A673 (cell line): ENCODE results near the gene CCDC77. TPM values are rescaled to one million over a fixed set of nuclear protein-coding genes. Genes with fewer than 3 reads are reported as not detected.
A peak's percentile ranks its signal among the peaks of the same experiment; 100 is the strongest.

Experiments used
- BruUV-seq: library from RNA; stranded (reverse); fragments of 400-500 nt; replicated peaks from 2 replicates; lab custom pipeline; 2021; lab: Mats Ljungman, UMichigan
- CTCF ChIA-PET: fragments of 300-600 bp; sonication (Branson Sonifier 250); formaldehyde crosslinking; loops from one replicate; lab custom pipeline; 2022; ENCODE audit warnings: antibody characterized with exemption; lab: Charles Lee
- POLR2A ChIA-PET: fragments of 300-600 bp; sonication (Branson Sonifier 250); formaldehyde crosslinking; loops from one replicate; lab custom pipeline; 2022; ENCODE audit warnings: antibody characterized with exemption; ENCODE audit not compliant: low non-redundant PET; lab: Charles Lee
- DNase-seq: peaks from one replicate; pipeline ENCODE4 v3.0.0-alpha.2; 2015; ENCODE audit warnings: low spot score
- H3K27ac ChIP-seq: fragments of 200-600 bp; sonication (generic); 2 replicates; pipeline ENCODE4 v1.5.1; 2016; ENCODE audit warnings: mixed run types, low read depth, mild to moderate bottlenecking, mixed read lengths, antibody characterized with exemption, low read length; ENCODE audit not compliant: poor library complexity, severe bottlenecking
- H3K27me3 ChIP-seq: fragments of 200-600 bp; sonication (generic); replicated peaks from 2 replicates; pipeline ENCODE4 v1.6.1; 2017; ENCODE audit warnings: mixed run types, low read depth, mild to moderate bottlenecking, mixed read lengths, antibody characterized with exemption, low read length; ENCODE audit not compliant: insufficient read depth, poor library complexity
- H3K36me3 ChIP-seq: fragments of 200-600 bp; sonication (generic); 2 replicates; pipeline ENCODE4 v1.6.1; 2016; ENCODE audit warnings: mixed run types, mild to moderate bottlenecking, mixed read lengths, antibody characterized with exemption, low read length; ENCODE audit not compliant: insufficient read depth, poor library complexity, severe bottlenecking
- H3K4me1 ChIP-seq: fragments of 200-600 bp; sonication (generic); 2 replicates; pipeline ENCODE4 v1.6.1; 2017; ENCODE audit warnings: mixed run types, mild to moderate bottlenecking, mixed read lengths, antibody characterized with exemption, low read length; ENCODE audit not compliant: insufficient read depth, poor library complexity, severe bottlenecking
- H3K4me3 ChIP-seq: fragments of 200-600 bp; sonication (generic); 2 replicates; pipeline ENCODE4 v1.5.1; 2016; ENCODE audit warnings: low read depth, mixed run types, mild to moderate bottlenecking, mixed read lengths, low read length; ENCODE audit not compliant: poor library complexity, severe bottlenecking
- H3K9me3 ChIP-seq: fragments of 200-600 bp; sonication (generic); 2 replicates; pipeline ENCODE4 v1.6.1; 2016; ENCODE audit warnings: mixed run types, low read depth, mild to moderate bottlenecking, mixed read lengths, antibody characterized with exemption, low read length; ENCODE audit not compliant: poor library complexity, severe bottlenecking
- EZH2 ChIP-seq: fragments of 200-600 bp; sonication (generic); IDR thresholded peaks from 2 replicates; pipeline ENCODE4 v1.6.1; 2017; ENCODE audit warnings: borderline replicate concordance, low read depth, mild to moderate bottlenecking, mixed read lengths, antibody characterized with exemption, low read length; ENCODE audit not compliant: poor library complexity, severe bottlenecking
- intact Hi-C: fragments of 100-400 bp; cut with micrococcal nuclease; formaldehyde crosslinking; loops from one replicate; pipeline ENCODE4 v1.10.0; 2022; ENCODE audit not compliant: unreplicated experiment
- total RNA-seq: library from RNA; stranded (reverse); gene quantifications from 2 replicates; pipeline ENCODE4 v1.2.3, GENCODE V29; 2021
- TF ChIP-seq, protein P1 (sequence below): fragments of 300-800, 200-600 bp; sonication (generic); conservative IDR thresholded peaks from 2 replicates; pipeline ENCODE4 v1.5.1; 2017; ENCODE audit warnings: low read depth, mild to moderate bottlenecking, antibody characterized with exemption, low read length, moderate library complexity, mixed read lengths

Gene CCDC77
- total RNA-seq, 1 experiment from 2014 or later = 44.4 TPM

DNA sequence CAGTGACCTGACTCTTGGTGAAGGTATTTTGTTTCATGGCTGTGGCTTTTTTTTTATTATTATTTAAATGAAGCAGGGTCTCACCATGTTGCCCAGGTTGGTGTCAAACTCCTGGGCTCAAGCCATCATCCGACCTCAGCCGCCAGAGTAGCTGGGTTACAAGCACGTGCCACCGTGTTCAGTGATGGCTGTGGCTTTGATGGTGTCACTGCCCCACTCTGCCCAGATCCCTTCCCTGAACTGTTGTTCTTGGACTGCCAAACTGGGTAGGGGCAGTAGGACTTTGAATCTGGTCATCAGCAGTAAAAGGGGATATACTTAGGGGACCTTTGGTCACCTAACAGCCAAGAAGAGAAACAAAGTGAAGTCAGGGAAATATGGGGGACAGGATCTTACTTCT is 77.7 kb downstream of the CCDC77 start:
- BruUV-seq = no TSS peak
- H3K27me3 ChIP-seq = no peaks in the 10 kb centered on the region
- H3K27ac ChIP-seq = no peak overlapping the region
- ChIA-PET POLR2A (no interaction called here), CTCF (no interaction called here)
- no peak for TF ChIP-seq EZH2
- TF ChIP-seq, protein P1, sequence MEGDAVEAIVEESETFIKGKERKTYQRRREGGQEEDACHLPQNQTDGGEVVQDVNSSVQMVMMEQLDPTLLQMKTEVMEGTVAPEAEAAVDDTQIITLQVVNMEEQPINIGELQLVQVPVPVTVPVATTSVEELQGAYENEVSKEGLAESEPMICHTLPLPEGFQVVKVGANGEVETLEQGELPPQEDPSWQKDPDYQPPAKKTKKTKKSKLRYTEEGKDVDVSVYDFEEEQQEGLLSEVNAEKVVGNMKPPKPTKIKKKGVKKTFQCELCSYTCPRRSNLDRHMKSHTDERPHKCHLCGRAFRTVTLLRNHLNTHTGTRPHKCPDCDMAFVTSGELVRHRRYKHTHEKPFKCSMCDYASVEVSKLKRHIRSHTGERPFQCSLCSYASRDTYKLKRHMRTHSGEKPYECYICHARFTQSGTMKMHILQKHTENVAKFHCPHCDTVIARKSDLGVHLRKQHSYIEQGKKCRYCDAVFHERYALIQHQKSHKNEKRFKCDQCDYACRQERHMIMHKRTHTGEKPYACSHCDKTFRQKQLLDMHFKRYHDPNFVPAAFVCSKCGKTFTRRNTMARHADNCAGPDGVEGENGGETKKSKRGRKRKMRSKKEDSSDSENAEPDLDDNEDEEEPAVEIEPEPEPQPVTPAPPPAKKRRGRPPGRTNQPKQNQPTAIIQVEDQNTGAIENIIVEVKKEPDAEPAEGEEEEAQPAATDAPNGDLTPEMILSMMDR = no peak
- no peak for DNase-seq
- H3K36me3 ChIP-seq = no peaks in the 10 kb centered on the region
- H3K4me3 ChIP-seq = no peak overlapping the region
- intact Hi-C loops = no loop called here
- no peaks in the 10 kb centered on the region for H3K9me3 ChIP-seq
- peaks cover 21% of the 10 kb centered on the region for H3K4me1 ChIP-seq

DNA sequence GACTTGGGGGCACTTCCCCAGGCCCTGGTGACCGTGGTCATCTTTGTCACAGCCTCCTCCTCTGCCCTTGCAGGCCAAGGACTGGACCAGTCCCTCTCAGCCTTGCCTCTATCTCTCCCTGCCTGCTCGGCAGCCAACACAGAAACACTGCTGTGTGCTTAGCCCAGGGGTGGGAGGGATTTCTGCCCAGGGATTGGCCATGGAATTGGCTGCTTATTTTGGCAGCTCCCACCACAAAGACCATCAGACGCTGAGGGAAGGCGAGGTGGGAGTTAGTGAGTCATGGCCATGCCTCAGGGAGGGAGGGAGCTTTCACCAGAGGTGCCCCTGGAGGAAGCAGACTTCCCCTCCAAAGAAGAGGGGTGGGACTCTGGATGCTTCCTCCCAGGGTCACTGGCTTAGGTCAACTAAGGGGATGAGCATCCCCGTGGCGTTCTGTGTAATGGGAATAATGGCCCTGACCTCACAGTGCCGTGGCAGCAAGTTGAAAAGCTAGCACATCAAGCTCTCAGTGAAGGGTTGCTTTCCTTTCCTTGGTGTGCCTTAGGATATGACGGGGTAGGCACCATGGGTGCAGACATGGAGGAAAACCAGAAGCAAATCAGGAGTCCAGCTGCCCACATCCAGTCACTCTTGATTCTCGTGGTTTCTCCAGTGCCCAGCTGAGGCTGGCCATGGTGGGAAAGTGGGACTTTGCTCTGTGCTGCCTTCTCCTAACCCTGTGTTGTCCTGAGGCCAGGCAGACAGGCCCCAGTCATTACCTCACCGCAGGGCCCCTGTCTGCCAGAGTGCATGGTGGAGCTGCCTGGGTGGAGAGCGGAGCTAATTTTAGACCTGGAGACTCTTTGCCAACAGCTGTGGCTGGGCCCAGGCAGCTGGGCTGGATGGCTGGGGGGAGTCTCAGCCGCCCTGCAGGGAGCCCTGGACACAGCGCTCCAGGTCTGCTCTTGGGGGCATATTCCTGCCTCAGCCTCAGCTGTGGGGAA is 79.7 kb downstream of the CCDC77 start:
- no peak overlapping the region for H3K4me3 ChIP-seq
- DNase-seq = peak; percentile 25
- CTCF ChIA-PET = no interaction called here

DNA sequence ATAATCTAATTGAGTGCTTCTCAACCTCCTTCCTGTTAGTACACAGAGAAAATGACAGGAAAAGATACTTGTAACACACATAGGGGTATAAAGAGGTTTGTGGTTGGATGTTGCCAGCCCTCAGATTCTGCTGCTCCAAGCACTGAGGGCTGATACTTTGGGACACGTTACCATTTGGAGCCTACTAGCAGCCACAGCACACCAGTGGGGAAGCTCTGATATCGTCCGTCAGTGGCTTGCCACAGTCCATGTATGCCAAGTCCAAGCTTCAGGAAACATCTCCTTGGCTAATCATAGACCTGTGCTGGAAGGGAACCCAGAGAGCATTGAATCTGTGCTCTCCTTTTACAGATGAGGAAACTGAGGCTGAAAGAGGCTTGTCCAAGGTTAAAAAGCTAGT is 80.6 kb downstream of the CCDC77 start:
- ChIA-PET POLR2A (no interaction called here), CTCF (no interaction called here)
- BruUV-seq = no TSS peak
- Histone ChIP-seq H3K27ac (no peak overlapping the region), H3K4me1 (peaks cover 16% of the 10 kb centered on the region), H3K4me3 (no peak overlapping the region), H3K36me3 (no peaks in the 10 kb centered on the region), H3K27me3 (no peaks in the 10 kb centered on the region), H3K9me3 (no peaks in the 10 kb centered on the region)
- intact Hi-C loops = no loop called here
- peak; percentile 17 for DNase-seq
- no peak for TF ChIP-seq EZH2
- TF ChIP-seq, protein P1 = no peak

More for the DNA sequence above, 79.7 kb downstream of the CCDC77 start:
- intact Hi-C loops = no loop called here
- Histone ChIP-seq H3K27me3 (no peaks in the 10 kb centered on the region), H3K36me3 (no peaks in the 10 kb centered on the region), H3K9me3 (no peaks in the 10 kb centered on the region), H3K27ac (no peak overlapping the region), H3K4me1 (peaks cover 16% of the 10 kb centered on the region)
- TF ChIP-seq, protein P1 = no peak
- TF ChIP-seq EZH2 = no peak
- no TSS peak for BruUV-seq
- POLR2A ChIA-PET = no interaction called here
